ENCODE results near the gene FBN2. TPM values are rescaled to one million over a fixed set of nuclear protein-coding genes. Genes with fewer than 3 reads are reported as not detected.

The FBN2 gene
- total RNA-seq: under 1 TPM; 0.05 to 0.08 TPM
- polyA plus RNA-seq: not detected
- 0 to 0.86 (median 0) reads per million in 6 experiments for total RNA-seq

DNA sequence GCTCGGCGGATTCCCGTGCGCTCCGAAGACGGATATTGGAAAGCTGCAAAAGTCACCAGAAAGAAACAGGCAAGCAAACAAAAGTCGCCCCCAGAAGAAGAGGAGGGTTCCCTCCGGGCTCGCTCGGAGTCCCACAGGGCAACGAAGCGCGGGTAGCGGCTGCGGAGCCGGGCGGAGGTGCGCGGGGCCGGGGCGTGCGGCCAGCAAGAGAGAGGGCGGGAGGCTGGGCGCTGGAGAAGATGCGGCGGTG lies at the start of gene FBN2:
FBN2 (minus strand) TSS at position 246 of the 250 bp plus-strand sequence. CDS start 642 bp downstream, outside the sequence.
- Mint-ChIP-seq H3K4me1 (peaks cover 0 to 7% (median 2%) of the 10 kb centered on the region in 4 donors), H3K27me3 (peaks cover 19 to 52% (median 37%) of the 10 kb centered on the region in 5 donors), H3K36me3 (peaks cover 0 to 4% (median 2%) of the 10 kb centered on the region in 3 donors), H3K4me3 (peak within 1 kb of the TSS in 5 of 10 donors; percentile 18 to 48 (median 41)), H3K9me3 (peaks cover 0 to 18% (median 7%) of the 10 kb centered on the region in 9 donors), H3K27ac (no peak within 1 kb of the TSS)
- ATAC-seq (no peak), DNase-seq (no peak)
- POLR2A ChIA-PET: no interaction called here

DNA sequence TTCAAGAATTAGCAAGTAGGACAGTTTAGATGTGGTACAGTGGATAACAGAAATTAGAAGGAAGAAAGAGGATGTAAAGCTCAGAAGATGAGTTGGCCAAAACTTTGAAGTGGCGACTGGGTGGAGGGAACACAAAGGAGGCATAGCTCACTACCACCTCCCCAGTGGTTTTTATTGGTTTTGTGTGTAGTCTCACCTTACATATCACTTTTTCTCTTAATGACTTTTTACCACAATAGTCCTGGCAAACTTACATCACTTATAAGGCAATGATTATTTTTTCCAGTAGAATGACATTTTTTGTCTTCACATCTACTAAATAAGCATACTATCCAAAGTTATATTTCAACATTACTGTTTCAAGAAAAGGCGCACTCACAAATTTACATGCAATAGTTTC lies 49.2 kb upstream of the FBN2 start:
- Mint-ChIP-seq H3K27me3 (no peaks in the 10 kb centered on the region), H3K4me3 (no peak overlapping the region), H3K36me3 (no peaks in the 10 kb centered on the region), H3K27ac (no peak overlapping the region), H3K9me3 (peaks cover 0 to 20% (median 5%) of the 10 kb centered on the region in 9 donors), H3K4me1 (no peaks in the 10 kb centered on the region)
- DNase-seq (no peak), ATAC-seq (no peak)
- POLR2A ChIA-PET: no interaction called here

GRCh38 chr5:128586848-128587247 lies 48.8 kb upstream of the FBN2 start:
- no peak overlapping the region for H3K27ac Mint-ChIP-seq
- no peaks in the 10 kb centered on the region for H3K27me3 Mint-ChIP-seq

DNA sequence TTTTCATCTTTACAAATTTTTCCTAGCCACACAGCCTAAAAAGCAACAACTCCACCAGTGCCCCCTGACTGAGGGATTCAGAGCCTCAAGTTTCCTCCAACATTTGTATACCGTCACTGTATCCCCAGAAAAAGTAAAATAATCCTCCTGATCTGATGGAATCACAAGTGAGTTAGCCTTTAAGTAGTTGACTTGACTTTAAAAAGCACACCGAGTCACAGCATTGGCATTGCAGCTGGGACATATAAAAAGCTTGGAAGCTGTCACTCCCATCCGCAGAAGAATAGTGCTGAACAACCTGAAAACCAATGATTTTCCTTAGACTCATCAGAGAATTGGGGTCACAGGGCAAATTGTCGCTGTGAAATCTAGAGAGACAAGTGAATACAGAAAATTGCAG lies 41.6 kb upstream of the FBN2 start:
- no peaks in the 10 kb centered on the region for H3K4me1 Mint-ChIP-seq
- H3K36me3 Mint-ChIP-seq: peaks cover 0 to 4% (median 0%) of the 10 kb centered on the region in 3 donors
- DNase-seq: no peak
- no peak for ATAC-seq
- peaks cover 0 to 17% (median 0%) of the 10 kb centered on the region in 5 donors for H3K27me3 Mint-ChIP-seq
- H3K4me3 Mint-ChIP-seq: no peak overlapping the region
- H3K9me3 Mint-ChIP-seq: peaks cover 0 to 34% (median 7%) of the 10 kb centered on the region in 9 donors
- POLR2A ChIA-PET: no interaction called here
- no peak overlapping the region for H3K27ac Mint-ChIP-seq

More at GRCh38 chr5:128586848-128587247, 48.8 kb upstream of the FBN2 start:
- ATAC-seq (no peak), DNase-seq (no peak)
- Mint-ChIP-seq H3K4me3 (no peak overlapping the region), H3K9me3 (peaks cover 0 to 22% (median 5%) of the 10 kb centered on the region in 9 donors), H3K4me1 (no peaks in the 10 kb centered on the region), H3K36me3 (no peaks in the 10 kb centered on the region)
- POLR2A ChIA-PET: no interaction called here

- Mint-ChIP-seq H3K27ac (no peak overlapping the region), H3K9me3 (peaks cover 0 to 31% (median 7%) of the 10 kb centered on the region in 9 donors), H3K36me3 (peaks cover 0 to 4% (median 0%) of the 10 kb centered on the region in 3 donors), H3K27me3 (peaks cover 0 to 17% (median 0%) of the 10 kb centered on the region in 5 donors), H3K4me3 (no peak overlapping the region), H3K4me1 (no peaks in the 10 kb centered on the region)
- ATAC-seq (no peak), DNase-seq (no peak)
- POLR2A ChIA-PET: no interaction called here
Measured at GRCh38 chr5:128579093-128579492, 41.0 kb upstream of the FBN2 start.

DNA sequence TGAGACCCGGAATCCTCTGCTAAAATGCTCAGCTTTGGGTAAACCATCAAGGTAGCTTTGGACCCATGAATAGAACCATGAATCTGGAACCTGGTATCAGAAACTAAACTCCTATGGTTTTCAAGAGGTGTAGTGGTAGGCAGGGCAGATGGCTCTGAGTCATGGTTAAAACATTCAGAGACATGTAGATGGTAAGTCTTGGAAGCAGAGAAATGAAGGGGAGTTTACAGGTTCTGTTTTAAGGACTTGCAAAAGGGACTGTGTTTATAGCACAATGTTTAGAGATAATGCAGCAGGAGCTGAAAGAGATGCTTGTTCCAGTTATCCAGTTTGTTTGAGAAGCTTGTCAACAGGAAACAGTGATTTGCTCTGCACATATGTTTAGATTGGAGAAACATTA lies 36.0 kb upstream of the FBN2 start:
- ATAC-seq (no peak), DNase-seq (no peak)
- Mint-ChIP-seq H3K27me3 (peaks cover 0 to 4% (median 0%) of the 10 kb centered on the region in 5 donors), H3K36me3 (peaks cover 0 to 4% (median 0%) of the 10 kb centered on the region in 3 donors), H3K4me3 (no peak overlapping the region), H3K9me3 (peaks cover 0 to 19% (median 4%) of the 10 kb centered on the region in 9 donors), H3K27ac (no peak overlapping the region), H3K4me1 (no peaks in the 10 kb centered on the region)
- POLR2A ChIA-PET: no interaction called here

GRCh38 chr5:128572930-128573319 lies 34.9 kb upstream of the FBN2 start:
- DNase-seq (no peak), ATAC-seq (no peak)
- Mint-ChIP-seq H3K36me3 (peaks cover 0 to 4% (median 0%) of the 10 kb centered on the region in 3 donors), H3K27me3 (no peaks in the 10 kb centered on the region), H3K27ac (no peak overlapping the region), H3K4me3 (no peak overlapping the region), H3K9me3 (peaks cover 0 to 13% (median 4%) of the 10 kb centered on the region in 9 donors), H3K4me1 (no peaks in the 10 kb centered on the region)
- POLR2A ChIA-PET: no interaction called here

DNA sequence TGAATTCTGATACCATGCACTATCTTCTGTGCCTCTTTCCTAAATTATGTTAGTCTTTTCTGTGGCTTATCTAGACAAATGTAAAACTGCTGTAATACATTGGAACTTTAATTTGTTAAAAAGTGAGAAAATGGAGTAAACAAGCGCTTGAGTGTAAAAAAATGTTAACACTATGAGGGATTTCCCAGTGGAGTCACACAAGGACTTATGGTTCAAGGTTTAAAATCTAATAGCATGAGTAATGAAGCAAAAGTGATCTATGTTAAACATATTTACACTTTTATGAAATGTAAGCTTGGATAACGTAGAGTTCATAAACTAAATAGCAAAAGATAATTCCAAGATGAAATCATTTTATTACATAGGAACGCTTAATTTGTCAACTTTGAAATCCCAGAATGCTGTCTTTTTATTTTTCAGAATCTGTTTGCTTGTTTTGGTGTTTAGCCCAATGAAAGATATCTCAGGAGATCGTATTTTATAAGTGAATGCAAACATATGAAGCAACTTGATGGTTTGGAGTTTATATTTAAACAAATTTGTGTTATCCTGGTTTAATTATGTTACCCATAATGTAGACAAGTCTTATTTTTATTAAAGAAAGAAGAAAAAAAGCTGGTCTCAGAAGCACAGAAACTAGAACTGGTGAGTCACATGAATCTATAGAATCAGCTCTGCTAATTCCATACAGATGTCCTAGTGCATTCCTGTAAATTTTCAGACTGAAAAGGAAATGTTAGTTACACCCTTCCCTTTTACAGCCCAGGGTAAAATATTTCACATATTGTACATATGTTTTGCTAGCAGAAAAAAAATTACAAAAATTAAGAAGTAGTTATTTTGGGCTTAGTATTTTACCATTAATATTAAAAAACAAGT lies 34.2 kb upstream of the FBN2 start:
- Mint-ChIP-seq H3K27ac (no peak overlapping the region), H3K4me3 (no peak overlapping the region), H3K4me1 (no peaks in the 10 kb centered on the region), H3K36me3 (peaks cover 0 to 4% (median 0%) of the 10 kb centered on the region in 3 donors), H3K9me3 (peaks cover 0 to 18% (median 3%) of the 10 kb centered on the region in 9 donors), H3K27me3 (no peaks in the 10 kb centered on the region)
- DNase-seq (no peak), ATAC-seq (no peak)
- POLR2A ChIA-PET: no interaction called here

- Mint-ChIP-seq H3K9me3 (peaks cover 0 to 27% (median 6%) of the 10 kb centered on the region in 9 donors), H3K4me1 (no peaks in the 10 kb centered on the region), H3K27ac (no peak overlapping the region), H3K36me3 (peaks cover 0 to 7% (median 0%) of the 10 kb centered on the region in 3 donors), H3K4me3 (no peak overlapping the region), H3K27me3 (peaks cover 0 to 4% (median 0%) of the 10 kb centered on the region in 5 donors)
- ATAC-seq: no peak
- POLR2A ChIA-PET: no interaction called here
- DNase-seq: no peak
Measured at GRCh38 chr5:128566178-128566577, 28.1 kb upstream of the FBN2 start.

GRCh38 chr5:128559300-128560297 lies 21.6 kb upstream of the FBN2 start:
- ATAC-seq (no peak), DNase-seq (no peak)
- Mint-ChIP-seq H3K4me1 (no peaks in the 10 kb centered on the region), H3K27ac (no peak overlapping the region), H3K36me3 (no peaks in the 10 kb centered on the region), H3K27me3 (no peaks in the 10 kb centered on the region), H3K4me3 (no peak overlapping the region), H3K9me3 (peaks cover 1 to 14% (median 4%) of the 10 kb centered on the region in 9 donors)
- POLR2A ChIA-PET: no interaction called here

DNA sequence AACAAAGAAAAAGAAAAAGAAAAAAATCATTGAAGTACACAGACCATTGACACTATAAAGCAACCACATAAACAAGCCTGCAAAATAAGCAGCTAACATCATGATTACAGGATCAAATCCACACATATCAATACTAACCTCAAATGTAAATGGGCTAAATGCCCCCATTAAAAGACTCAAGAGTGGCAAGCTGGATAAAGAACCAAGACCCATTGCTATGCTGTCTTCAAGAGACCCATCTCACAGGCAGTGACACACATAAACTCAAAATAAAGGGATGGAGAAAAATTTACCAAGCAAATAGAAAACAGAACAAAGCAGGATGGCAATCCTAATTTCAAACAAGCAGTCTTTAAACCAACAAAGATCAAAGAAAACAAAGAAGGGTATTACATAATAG lies 15.7 kb upstream of the FBN2 start:
- Mint-ChIP-seq H3K4me1 (no peaks in the 10 kb centered on the region), H3K27ac (no peak overlapping the region), H3K9me3 (peaks cover 6 to 29% (median 20%) of the 10 kb centered on the region in 9 donors), H3K27me3 (peaks cover 0 to 4% (median 0%) of the 10 kb centered on the region in 5 donors), H3K36me3 (peaks cover 0 to 11% (median 0%) of the 10 kb centered on the region in 3 donors), H3K4me3 (no peak overlapping the region)
- DNase-seq (no peak), ATAC-seq (no peak)
- POLR2A ChIA-PET: no interaction called here

DNA sequence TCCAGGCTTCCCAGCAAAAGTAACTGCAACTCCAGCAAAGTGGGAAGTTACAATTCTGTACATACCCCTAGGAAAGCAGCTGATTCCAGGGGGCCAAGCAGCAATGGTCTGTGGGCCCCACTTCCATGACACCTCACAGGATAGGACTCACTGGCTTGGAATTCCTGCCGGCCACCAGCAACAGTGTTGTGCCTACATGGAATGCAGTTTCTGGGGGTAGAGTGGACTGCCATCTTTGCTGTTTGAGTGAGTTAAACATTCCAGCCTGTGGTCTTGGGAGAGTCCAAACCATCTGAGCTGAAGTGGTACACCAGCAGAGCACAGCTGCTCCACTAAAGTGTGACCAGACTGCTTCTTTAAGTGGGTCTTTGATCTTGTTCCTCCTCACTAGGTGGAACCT lies 13.4 kb upstream of the FBN2 start:
- peaks cover 0 to 4% (median 0%) of the 10 kb centered on the region in 5 donors for H3K27me3 Mint-ChIP-seq
- H3K36me3 Mint-ChIP-seq: peaks cover 0 to 11% (median 0%) of the 10 kb centered on the region in 3 donors
- no peak overlapping the region for H3K4me3 Mint-ChIP-seq
- no peaks in the 10 kb centered on the region for H3K4me1 Mint-ChIP-seq
- H3K9me3 Mint-ChIP-seq: peaks cover 4 to 29% (median 20%) of the 10 kb centered on the region in 9 donors
- DNase-seq: no peak
- POLR2A ChIA-PET: no interaction called here
- H3K27ac Mint-ChIP-seq: no peak overlapping the region
- no peak for ATAC-seq
